Neural progenitor cell (in vitro differentiated cells): ENCODE data around the gene TSC22D3. TPM values are rescaled to one million over a fixed set of nuclear protein-coding genes. Genes with fewer than 3 reads are reported as not detected.

Experiments
- DNase-seq: peaks from one replicate; pipeline ENCODE4 v3.0.0-alpha.2; 2016; ENCODE audit warnings: low spot score
- H2AFZ ChIP-seq: fragments of 200-600 bp; sonication (generic); replicated peaks from 2 replicates; pipeline ENCODE4 v1.6.1; 2016; ENCODE audit warnings: antibody characterized with exemption
- H3F3A ChIP-seq: fragments of 200-600 bp; sonication (generic); 2 replicates; pipeline ENCODE4 v1.6.1; 2016; ENCODE audit warnings: antibody characterized with exemption, low read depth
- H3K27ac ChIP-seq: fragments of 200-600 bp; sonication (generic); 2 replicates; pipeline ENCODE4 v1.5.1; 2016; ENCODE audit warnings: mild to moderate bottlenecking
- H3K27me3 ChIP-seq: fragments of 200-600 bp; sonication (generic); 2 replicates; pipeline ENCODE4 v1.6.1; 2016; ENCODE audit warnings: mild to moderate bottlenecking, moderate library complexity
- H3K36me3 ChIP-seq: fragments of 200-600 bp; sonication (generic); 2 replicates; pipeline ENCODE4 v1.5.1; 2016
- H3K4me1 ChIP-seq: fragments of 200-600 bp; sonication (generic); 2 replicates; pipeline ENCODE4 v1.6.1; 2016; ENCODE audit warnings: mixed run types
- H3K4me2 ChIP-seq: fragments of 200-600 bp; sonication (generic); 2 replicates; pipeline ENCODE4 v1.6.1; 2016
- H3K4me3 ChIP-seq: fragments of 200-600 bp; sonication (generic); 2 replicates; pipeline ENCODE4 v1.5.1; 2016
- H3K79me2 ChIP-seq: fragments of 200-600 bp; sonication (generic); 2 replicates; pipeline ENCODE4 v1.6.1; 2016; ENCODE audit warnings: low read depth
- H3K9ac ChIP-seq: fragments of 200-600 bp; sonication (generic); 2 replicates; pipeline ENCODE4 v1.6.1; 2016
- H3K9me3 ChIP-seq: fragments of 200-600 bp; sonication (generic); 2 replicates; pipeline ENCODE4 v1.5.1; 2016; ENCODE audit warnings: low read depth
- H4K20me1 ChIP-seq: fragments of 200-600 bp; sonication (generic); 2 replicates; pipeline ENCODE4 v1.6.1; 2016; ENCODE audit warnings: low read depth
- H3K27ac Mint-ChIP-seq: 3 replicates; pipeline ENCODE4 v1.8.0; 2021; ENCODE audit warnings: mixed read lengths
- H3K27me3 Mint-ChIP-seq: 2 replicates; pipeline ENCODE4 v1.8.0; 2022; ENCODE audit warnings: low read depth, mild to moderate bottlenecking, inconsistent platforms, moderate library complexity, mixed read lengths; ENCODE audit not compliant: insufficient read depth
- H3K36me3 Mint-ChIP-seq: 3 replicates; pipeline ENCODE4 v1.8.0; 2021; ENCODE audit warnings: mixed read lengths
- H3K4me1 Mint-ChIP-seq: 3 replicates; pipeline ENCODE4 v1.8.0; 2021; ENCODE audit warnings: mixed read lengths
- H3K4me3 Mint-ChIP-seq: 3 replicates; pipeline ENCODE4 v1.8.0; 2021; ENCODE audit warnings: mild to moderate bottlenecking, moderate library complexity, mixed read lengths
- H3K9me3 Mint-ChIP-seq: 3 replicates; pipeline ENCODE4 v1.8.0; 2020; ENCODE audit warnings: mixed read lengths
- EZH2 ChIP-seq: fragments of 200-600 bp; sonication (generic); IDR thresholded peaks from 2 replicates; pipeline ENCODE4 v1.6.1; 2017; ENCODE audit warnings: antibody characterized with exemption, mild to moderate bottlenecking, moderate library complexity
- EZH2phosphoT487 ChIP-seq: fragments of 200-600 bp; sonication (generic); IDR thresholded peaks from 2 replicates; pipeline ENCODE4 v1.6.1; 2017; ENCODE audit warnings: antibody characterized with exemption
- total RNA-seq: library from RNA; depleted of rRNA; stranded (reverse); fragments of >200 nt; gene quantifications from 2 replicates; pipeline ENCODE4 v1.2.3, GENCODE V29; 2015; ENCODE audit warnings: low replicate concordance
- TF ChIP-seq, protein P1 (sequence below): fragments of 200-600 bp; sonication (generic); IDR thresholded peaks from 2 replicates; pipeline ENCODE4 v1.5.1; 2017; ENCODE audit warnings: antibody characterized with exemption, mild to moderate bottlenecking

Gene TSC22D3
- total RNA-seq, 1 donor from 2014 or later: 44.9 TPM

DNA sequence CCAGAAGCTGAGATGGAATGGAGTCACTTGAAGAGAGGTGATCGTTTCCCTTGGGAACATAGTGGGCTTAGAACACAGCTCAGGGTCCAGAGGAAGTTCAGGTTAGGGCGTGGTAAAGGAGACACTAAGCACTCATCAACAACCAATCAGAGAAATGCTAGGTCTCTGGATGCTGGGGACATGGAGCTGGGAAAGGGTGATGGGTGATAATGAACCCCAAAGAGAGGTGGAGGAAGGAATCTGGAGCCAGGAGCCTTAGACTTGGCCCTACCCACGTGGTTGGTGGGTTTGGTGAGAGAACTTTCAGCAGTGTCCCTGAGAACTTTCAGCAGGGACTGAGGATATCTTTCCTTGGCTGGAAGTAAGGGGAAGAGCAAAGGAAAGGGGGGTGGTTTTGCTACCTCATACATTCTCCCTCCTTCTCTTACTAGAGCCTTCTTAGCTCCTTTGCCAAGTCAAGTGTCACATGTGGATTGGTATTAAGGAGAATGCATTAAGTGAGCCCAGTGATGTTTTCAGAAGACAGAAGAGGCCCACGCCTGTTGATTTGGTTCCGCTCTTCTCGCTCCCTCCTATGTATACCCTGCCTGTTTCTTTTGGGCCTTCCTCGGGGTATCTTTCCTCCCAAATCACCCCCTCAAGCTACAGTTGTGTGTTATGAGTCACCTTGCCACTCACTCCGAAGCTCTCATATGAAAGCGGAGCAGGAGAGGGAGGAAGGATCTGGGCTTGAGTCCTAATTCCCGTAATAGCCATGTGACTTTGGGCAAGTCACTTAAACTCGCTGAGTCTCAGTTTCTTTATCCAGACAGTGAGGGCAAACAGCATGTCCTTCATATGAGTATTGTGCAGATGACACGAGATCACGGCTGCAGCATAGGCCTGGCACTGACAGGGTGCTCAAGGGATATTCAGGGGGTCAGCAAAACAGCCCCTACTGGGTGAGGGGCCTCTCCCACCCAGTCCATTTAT is 63.1 kb downstream of the TSC22D3 start:
- Mint-ChIP-seq H3K27ac (peak overlapping the region; percentile 16), H3K27me3 (peaks cover 5% of the 10 kb centered on the region), H3K4me3 (no peak overlapping the region), H3K9me3 (no peaks in the 10 kb centered on the region), H3K4me1 (peaks cover 24% of the 10 kb centered on the region), H3K36me3 (peaks cover 7% of the 10 kb centered on the region)
- Histone ChIP-seq H3K4me1 (peaks cover 10% of the 10 kb centered on the region), H3K9ac (no peak overlapping the region), H3K4me3 (no peak overlapping the region), H2AFZ (no peak overlapping the region), H3K9me3 (no peaks in the 10 kb centered on the region), H4K20me1 (no peaks in the 10 kb centered on the region), H3K4me2 (no peak overlapping the region), H3F3A (no peaks in the 10 kb centered on the region), H3K27ac (no peak overlapping the region), H3K36me3 (no peaks in the 10 kb centered on the region), H3K27me3 (peaks cover 7% of the 10 kb centered on the region), H3K79me2 (no peaks in the 10 kb centered on the region)
- DNase-seq: no peak
- TF ChIP-seq EZH2phosphoT487 (no peak), EZH2 (no peak)
- TF ChIP-seq, protein P1, sequence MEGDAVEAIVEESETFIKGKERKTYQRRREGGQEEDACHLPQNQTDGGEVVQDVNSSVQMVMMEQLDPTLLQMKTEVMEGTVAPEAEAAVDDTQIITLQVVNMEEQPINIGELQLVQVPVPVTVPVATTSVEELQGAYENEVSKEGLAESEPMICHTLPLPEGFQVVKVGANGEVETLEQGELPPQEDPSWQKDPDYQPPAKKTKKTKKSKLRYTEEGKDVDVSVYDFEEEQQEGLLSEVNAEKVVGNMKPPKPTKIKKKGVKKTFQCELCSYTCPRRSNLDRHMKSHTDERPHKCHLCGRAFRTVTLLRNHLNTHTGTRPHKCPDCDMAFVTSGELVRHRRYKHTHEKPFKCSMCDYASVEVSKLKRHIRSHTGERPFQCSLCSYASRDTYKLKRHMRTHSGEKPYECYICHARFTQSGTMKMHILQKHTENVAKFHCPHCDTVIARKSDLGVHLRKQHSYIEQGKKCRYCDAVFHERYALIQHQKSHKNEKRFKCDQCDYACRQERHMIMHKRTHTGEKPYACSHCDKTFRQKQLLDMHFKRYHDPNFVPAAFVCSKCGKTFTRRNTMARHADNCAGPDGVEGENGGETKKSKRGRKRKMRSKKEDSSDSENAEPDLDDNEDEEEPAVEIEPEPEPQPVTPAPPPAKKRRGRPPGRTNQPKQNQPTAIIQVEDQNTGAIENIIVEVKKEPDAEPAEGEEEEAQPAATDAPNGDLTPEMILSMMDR: no peak

DNA sequence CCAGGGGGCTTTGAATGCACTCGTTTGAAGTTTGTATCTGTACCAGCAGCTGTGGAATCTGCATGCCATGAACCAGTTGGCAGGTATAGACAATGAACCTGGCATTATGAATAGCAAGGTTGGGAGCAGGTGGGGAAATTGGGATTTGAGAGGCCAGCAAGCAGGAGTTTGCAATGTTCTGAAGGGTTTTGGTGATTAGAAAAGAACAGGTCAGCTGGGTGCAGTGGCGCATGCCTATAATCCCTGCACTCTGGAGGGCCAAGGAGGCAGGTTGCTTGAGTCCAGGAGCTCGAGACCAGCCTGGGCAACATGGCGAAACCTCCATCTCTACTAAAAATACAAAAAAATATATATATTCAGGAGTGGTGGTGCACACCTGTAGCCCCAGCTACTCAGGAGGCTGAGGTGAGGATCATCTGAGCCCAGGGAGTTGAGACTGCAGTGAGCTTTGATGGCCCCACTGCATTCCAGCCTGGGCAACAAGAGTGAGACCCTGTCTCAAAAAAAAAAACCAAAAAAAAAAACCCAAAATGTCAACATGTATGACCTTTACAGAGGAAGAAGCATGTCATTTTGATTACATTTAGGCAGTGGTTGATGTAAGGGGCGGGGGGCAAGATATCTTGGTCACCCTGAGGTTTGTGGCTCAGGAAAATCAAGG is 63.9 kb downstream of the TSC22D3 start:
- no peak overlapping the region for H3K9ac ChIP-seq
- Mint-ChIP-seq H3K4me3 (peak overlapping the region; percentile 24), H3K36me3 (peaks cover 7% of the 10 kb centered on the region), H3K9me3 (no peaks in the 10 kb centered on the region), H3K27me3 (peaks cover 3% of the 10 kb centered on the region), H3K4me1 (peaks cover 18% of the 10 kb centered on the region), H3K27ac (peak overlapping the region; percentile 90)
- H3K9me3 ChIP-seq: no peaks in the 10 kb centered on the region
- no peak overlapping the region for H3K4me2 ChIP-seq
- TF ChIP-seq, protein P1: no peak
- TF ChIP-seq EZH2 (no peak), EZH2phosphoT487 (no peak)
- H3K27ac ChIP-seq: no peak overlapping the region
- H3K4me1 ChIP-seq: peaks cover 10% of the 10 kb centered on the region
- H3K27me3 ChIP-seq: peaks cover 7% of the 10 kb centered on the region
- no peaks in the 10 kb centered on the region for H3F3A ChIP-seq
- no peak for DNase-seq
- no peak overlapping the region for H2AFZ ChIP-seq
- H3K36me3 ChIP-seq: no peaks in the 10 kb centered on the region
- no peak overlapping the region for H3K4me3 ChIP-seq
- H3K79me2 ChIP-seq: no peaks in the 10 kb centered on the region
- no peaks in the 10 kb centered on the region for H4K20me1 ChIP-seq

DNA sequence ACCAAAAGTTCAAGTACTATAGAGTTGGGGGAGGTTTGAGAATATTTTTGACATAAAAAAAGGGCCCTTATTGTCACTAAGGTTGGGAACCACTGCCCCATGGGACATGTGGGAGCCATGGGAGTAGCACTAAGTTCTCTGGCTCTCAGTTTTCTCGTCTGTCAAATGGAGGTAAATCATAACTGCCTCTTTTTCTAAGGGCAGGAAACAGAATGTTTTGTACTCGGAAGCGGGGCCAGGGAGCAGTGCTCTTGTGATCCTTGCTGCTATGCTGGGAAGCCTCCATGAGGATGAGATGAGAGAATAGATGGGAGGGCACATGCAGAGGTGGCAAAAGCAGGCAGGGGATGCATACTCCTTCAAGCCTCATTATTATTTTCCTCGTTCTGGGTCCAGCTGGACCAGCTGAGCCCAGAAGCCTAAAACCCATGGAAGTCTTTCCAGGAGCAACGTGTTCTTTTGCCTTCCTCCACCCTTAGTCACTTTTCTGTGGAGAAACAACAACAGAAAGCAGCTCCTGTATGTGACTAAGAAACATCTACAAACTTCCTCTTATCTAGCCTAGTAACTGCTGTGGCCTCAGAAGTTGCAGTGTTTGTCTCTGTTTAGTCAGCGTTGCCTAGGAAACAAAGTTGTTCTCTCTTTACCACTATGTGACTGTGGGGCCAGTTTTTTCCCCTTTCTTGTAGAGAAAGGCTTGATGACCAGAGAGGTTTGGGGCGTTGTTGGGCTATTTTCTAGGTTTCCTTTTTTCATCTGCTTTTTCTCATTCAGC is 64.8 kb downstream of the TSC22D3 start:
- no peaks in the 10 kb centered on the region for H3K9me3 Mint-ChIP-seq
- H3K4me2 ChIP-seq: peak overlapping the region; percentile 22
- H3K9ac ChIP-seq: no peak overlapping the region
- H3K27ac ChIP-seq: no peak overlapping the region
- peaks cover 6% of the 10 kb centered on the region for H3K27me3 ChIP-seq
- peaks cover 3% of the 10 kb centered on the region for H3K27me3 Mint-ChIP-seq
- H3K4me1 Mint-ChIP-seq: peaks cover 16% of the 10 kb centered on the region
- H3F3A ChIP-seq: no peaks in the 10 kb centered on the region
- no peaks in the 10 kb centered on the region for H3K9me3 ChIP-seq
- peaks cover 7% of the 10 kb centered on the region for H3K36me3 Mint-ChIP-seq
- H3K79me2 ChIP-seq: no peaks in the 10 kb centered on the region
- no peak overlapping the region for H3K4me3 ChIP-seq
- H3K4me3 Mint-ChIP-seq: peak overlapping the region; percentile 24
- H3K4me1 ChIP-seq: peaks cover 10% of the 10 kb centered on the region
- H3K27ac Mint-ChIP-seq: peak overlapping the region; percentile 90
- H2AFZ ChIP-seq: no peak overlapping the region
- H3K36me3 ChIP-seq: no peaks in the 10 kb centered on the region
- DNase-seq: peak; percentile 56
- TF ChIP-seq EZH2phosphoT487 (no peak), EZH2 (no peak)
- TF ChIP-seq, protein P1: no peak
- no peaks in the 10 kb centered on the region for H4K20me1 ChIP-seq
